GM19035 (cell line): Measurements from ENCODE around the gene RAX.
A peak's percentile ranks its signal among the peaks of the same experiment; 100 is the strongest.

Experiments used
- ATAC-seq: cut with Tn5 transposase; IDR thresholded peaks from one replicate; pipeline ENCODE4 v1.9.1; 2021; ENCODE audit not compliant: unreplicated experiment

The RAX gene

GRCh38 chr18:59272891-59273758 lies at the start of gene RAX:
Gene RAX (minus strand): TSS chr18:59273454. CDS start chr18:59273206, 248 bp downstream.
- no peak for ATAC-seq

- ATAC-seq = no peak
Observed at GRCh38 chr18:59318460-59319050, 45.3 kb upstream of the RAX start, which contains the start of gene CPLX4. Gene CPLX4 (minus strand): TSS chr18:59318649. CDS start chr18:59318462, 187 bp downstream.

- ATAC-seq = no peak
Observed at GRCh38 chr18:59311631-59312030, 38.4 kb upstream of the RAX start.

- ATAC-seq = no peak
Observed at GRCh38 chr18:59308938-59309260, 35.6 kb upstream of the RAX start.

GRCh38 chr18:59308248-59308937 lies 35.1 kb upstream of the RAX start:
- ATAC-seq = peak; percentile 94

GRCh38 chr18:59306640-59307039 lies 33.4 kb upstream of the RAX start:
- no peak for ATAC-seq

- no peak for ATAC-seq
Observed at GRCh38 chr18:59305295-59305694, 32.0 kb upstream of the RAX start.

GRCh38 chr18:59303656-59304195 lies 30.5 kb upstream of the RAX start:
- no peak for ATAC-seq

GRCh38 chr18:59303006-59303405 lies 29.8 kb upstream of the RAX start:
- no peak for ATAC-seq

- no peak for ATAC-seq
Observed at GRCh38 chr18:59301929-59302328, 28.7 kb upstream of the RAX start.

GRCh38 chr18:59300676-59301285 lies 27.5 kb upstream of the RAX start:
- ATAC-seq = no peak

GRCh38 chr18:59298871-59299270 lies 25.6 kb upstream of the RAX start:
- ATAC-seq = no peak

- ATAC-seq = no peak
Observed at GRCh38 chr18:59293317-59293716, 20.1 kb upstream of the RAX start.

GRCh38 chr18:59286341-59286740 lies 13.1 kb upstream of the RAX start:
- ATAC-seq = no peak

- ATAC-seq = no peak
Observed at GRCh38 chr18:59282341-59282740, 9.1 kb upstream of the RAX start.

- no peak for ATAC-seq
Observed at GRCh38 chr18:59279722-59280121, 6.5 kb upstream of the RAX start.

GRCh38 chr18:59279193-59279592 lies 5.9 kb upstream of the RAX start:
- no peak for ATAC-seq

- no peak for ATAC-seq
Observed at GRCh38 chr18:59278793-59279192, 5.5 kb upstream of the RAX start.

- ATAC-seq = no peak
Observed at GRCh38 chr18:59276047-59276446, 2.8 kb upstream of the RAX start.

GRCh38 chr18:59275406-59275949 lies 2.2 kb upstream of the RAX start:
- ATAC-seq = no peak

GRCh38 chr18:59274533-59274928 lies 1.3 kb upstream of the RAX start:
- no peak for ATAC-seq
